GM19023 (cell line): ENCODE measurements around the gene OR51V1.
"Not testable (repeated sequence)": the region's sequence is repeated elsewhere in the genome, so short reads cannot be mapped to it uniquely, and the experiment has no call there.

Source experiments
- ATAC-seq: cut with Tn5 transposase; IDR thresholded peaks from one replicate; pipeline ENCODE4 v1.9.1; 2021; ENCODE audit warnings: mild to moderate bottlenecking, moderate library complexity; ENCODE audit not compliant: unreplicated experiment

OR51V1 gene, protein sequence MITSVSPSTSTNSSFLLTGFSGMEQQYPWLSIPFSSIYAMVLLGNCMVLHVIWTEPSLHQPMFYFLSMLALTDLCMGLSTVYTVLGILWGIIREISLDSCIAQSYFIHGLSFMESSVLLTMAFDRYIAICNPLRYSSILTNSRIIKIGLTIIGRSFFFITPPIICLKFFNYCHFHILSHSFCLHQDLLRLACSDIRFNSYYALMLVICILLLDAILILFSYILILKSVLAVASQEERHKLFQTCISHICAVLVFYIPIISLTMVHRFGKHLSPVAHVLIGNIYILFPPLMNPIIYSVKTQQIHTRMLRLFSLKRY

DNA sequence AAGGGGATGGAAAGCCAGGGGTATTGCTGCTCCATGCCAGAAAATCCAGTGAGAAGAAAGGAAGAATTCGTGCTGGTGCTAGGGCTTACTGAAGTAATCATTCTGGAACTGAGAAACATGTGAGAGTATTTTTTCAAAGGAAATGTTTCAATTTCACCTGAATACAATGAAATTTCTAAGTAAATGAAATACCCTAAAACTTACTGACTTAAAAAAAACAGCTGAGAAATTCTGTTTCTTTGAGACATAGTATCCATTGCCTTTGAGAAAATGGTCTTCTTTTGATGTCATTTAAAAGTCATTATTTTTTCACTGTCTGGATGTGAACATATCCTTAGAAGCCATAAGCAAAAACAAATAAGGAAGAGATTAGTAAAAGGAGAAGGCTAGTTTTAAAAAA is at the start of gene OR51V1:
TSS of gene OR51V1 (minus strand) at position 101 of the 400 bp plus-strand sequence. CDS start at position 101, 0 bp downstream.
- ATAC-seq: no peak

DNA sequence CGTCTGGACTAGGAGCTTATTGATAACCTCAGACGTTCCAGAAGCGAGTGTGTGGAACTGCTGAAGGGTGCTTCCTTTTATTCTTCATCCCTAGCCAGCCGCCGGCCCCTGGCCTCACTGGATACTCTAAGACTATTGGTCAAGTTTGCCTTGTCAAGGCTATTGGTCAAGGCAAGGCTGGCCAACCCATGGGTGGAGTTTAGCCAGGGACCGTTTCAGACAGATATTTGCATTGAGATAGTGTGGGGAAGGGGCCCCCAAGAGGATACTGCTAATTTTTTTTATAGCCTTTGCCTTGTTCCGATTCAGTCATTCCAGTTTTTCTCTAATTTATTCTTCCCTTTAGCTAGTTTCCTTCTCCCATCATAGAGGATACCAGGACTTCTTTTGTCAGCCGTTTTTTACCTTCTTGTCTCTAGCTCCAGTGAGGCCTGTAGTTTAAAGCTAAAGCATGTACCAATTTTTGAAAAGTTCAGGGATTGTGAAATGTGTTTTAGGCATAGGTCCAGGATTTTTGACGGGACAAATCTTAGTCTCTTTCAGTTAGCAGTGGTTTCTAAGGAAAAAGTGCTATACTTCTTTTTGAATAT is 49.4 kb upstream of the OR51V1 start, which contains the start of gene HBG1:
TSS of gene HBG1 (minus strand) at position 51 of the 590 bp plus-strand sequence. CDS start 53 bp downstream, outside the sequence.
- not testable (repeated sequence) for ATAC-seq

DNA sequence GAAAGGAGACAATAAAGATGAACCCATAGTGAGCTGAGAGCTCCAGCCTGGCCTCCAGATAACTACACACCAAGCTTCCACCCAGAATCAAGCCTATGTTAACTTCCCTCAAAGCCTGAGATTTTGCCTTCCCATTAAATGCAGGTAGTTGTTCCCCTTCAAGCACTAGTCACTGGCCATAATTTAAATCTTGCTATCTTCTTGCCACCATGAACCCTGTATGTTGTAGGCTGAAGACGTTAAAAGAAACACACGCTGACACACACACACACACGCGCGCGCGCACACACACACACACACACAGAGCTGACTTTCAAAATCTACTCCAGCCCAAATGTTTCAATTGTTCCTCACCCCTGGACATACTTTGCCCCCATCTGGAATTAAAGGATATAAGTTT is 48.0 kb upstream of the OR51V1 start:
- ATAC-seq: not testable (repeated sequence)

DNA sequence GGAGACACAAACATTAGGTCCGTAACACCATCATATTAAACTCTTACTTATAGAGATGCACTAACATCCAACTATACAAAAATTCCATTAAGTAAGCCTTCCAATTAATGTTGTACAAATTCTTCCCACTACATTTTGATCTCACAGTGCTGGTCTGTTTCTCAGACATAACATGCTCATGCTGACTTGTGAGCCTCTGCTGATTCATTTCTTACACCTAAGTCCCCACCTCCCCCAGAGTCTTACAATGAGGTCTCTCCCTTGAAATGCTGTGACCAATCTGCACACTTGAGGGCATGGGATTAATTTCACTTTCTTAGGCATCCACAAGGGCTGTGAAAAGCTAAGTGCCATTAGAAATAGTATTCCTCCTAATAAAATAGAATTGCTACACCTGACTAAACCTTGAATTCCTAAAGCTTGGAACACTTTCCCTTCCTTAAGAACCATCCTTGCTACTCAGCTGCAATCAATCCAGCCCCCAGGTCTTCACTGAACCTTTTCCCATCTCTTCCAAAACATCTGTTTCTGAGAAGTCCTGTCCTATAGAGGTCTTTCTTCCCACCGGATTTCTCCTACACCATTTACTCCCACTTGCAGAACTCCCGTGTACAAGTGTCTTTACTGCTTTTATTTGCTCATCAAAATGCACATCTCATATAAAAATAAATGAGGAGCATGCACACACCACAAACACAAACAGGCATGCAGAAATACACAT is 47.1 kb upstream of the OR51V1 start:
- no peak for ATAC-seq

DNA sequence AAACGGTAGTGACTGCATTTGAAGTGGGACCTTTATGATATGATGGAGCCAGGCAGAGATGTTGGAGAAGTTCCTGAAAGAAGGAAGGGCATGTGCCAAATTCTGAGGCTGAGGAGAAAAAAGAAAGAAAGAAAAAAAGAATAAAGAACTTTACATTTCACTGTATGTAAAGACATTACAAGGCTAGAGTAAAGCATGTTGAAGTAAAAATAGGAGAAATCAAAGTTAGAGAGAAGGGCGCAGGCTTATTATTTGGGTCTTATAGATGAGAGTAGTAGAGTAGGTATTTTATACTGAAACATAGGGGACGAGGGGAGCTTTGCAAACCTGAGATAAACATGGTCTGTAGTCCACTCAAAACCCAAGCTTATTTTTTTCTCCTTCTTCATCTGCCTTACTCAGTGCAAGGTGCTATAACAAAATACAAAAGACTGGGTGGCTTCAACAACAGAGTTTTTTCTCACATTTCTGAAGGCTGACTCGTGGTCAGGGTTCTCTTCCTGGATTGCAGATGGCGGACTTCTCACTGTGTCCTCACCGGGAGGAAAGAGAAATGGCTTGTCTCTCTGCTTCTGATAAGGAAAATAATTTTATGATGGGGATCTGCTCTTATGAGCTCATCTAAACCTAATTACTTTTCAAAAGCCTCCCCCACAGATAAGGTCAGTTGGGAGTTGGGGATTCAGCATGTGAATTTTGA is 46.4 kb upstream of the OR51V1 start:
- ATAC-seq: no peak

DNA sequence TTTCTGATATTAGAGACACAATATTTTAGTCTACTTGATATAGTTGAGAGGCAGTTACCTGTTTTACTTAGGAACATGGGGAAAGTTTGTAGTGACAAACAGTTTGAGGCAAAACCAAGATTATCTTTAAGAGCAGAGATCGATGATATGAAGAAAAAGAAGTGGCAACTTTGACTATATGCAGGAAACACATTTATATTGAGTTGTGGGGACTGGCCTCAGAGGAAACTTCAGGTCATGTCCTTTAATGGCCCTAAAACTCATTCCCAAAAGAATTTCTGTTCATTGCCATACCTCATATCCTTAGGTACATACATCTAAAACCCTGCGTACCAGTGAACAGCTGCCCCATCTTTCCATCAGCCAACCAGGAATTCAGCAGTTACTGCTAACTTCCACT is 44.7 kb upstream of the OR51V1 start:
- ATAC-seq: no peak

DNA sequence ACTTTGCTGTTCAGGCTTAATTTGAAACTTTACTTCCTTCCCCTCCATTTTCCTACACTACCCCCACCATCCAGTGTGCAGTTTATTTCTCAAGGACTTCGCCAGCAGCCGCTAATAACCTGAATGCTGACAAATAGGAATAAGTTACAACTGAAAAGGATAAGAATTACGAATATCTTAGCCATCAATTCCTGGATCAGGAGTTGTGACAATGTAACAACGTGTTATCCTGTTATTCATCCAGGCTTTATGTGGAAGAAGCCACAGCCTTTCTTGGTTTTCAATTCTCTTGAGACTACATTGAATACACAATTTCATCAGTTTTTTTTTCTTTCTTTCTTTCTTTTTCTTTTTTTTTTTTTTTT is 43.3 kb upstream of the OR51V1 start:
- no peak for ATAC-seq

DNA sequence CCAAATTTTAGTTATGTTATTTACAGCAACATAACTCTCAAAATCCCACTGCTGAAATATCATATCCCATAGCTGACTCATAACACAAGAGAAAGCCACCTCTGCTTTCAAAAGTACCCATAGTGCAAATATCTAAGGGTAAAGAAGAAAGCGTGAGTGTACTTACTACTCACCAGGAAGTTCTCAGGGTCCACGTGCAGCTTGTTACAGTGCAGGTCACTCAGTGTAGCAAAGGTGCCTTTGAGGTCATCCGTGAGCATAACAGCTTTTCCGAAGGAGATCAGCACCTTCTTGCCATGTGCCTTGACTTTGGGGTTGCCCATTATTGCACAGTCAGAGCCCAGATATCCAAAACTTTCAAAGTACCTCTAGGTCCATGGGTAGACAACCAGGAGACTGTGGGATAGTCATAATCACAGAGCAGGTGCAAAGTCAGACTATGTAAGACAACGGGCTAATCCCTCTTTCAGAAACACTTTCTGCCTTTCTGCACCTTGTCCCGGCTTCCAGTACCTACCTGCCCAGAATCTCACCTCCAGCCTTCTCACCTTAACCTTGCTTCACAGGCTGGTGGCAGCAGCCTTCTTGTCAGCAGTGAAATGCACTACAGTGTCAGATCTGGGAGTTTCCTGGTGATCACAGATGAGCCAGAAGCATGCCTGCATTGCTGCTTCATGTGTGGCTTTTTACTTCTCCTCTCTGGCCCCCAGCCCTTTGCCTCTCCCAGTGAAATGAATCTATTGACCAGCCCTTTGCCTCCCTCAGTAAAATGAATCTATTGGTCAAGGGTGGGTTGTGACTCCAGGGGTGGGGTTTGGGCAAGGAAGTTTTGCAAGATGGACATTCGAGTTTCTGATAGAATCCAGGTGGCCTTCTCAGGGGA is 42.7 kb upstream of the OR51V1 start:
- ATAC-seq: peak; percentile 55

DNA sequence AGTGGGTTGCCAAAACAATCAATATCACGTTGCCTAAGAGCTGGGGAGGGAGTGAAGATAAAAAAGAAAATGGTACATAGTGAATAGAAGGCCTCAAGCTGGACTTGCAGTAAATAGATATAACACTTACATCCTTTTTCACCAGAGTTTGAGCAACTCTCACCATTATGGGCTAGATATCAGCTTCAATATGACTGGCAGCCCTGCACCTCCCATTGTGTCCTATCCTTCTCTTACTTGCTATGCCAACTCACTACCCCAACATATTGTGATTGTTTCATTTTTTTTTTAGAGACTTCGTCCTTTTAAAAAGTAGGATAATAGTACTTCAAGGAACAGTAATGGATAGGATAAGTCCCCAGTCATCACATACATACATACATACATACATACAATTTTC is 41.7 kb upstream of the OR51V1 start:
- ATAC-seq: no peak

DNA sequence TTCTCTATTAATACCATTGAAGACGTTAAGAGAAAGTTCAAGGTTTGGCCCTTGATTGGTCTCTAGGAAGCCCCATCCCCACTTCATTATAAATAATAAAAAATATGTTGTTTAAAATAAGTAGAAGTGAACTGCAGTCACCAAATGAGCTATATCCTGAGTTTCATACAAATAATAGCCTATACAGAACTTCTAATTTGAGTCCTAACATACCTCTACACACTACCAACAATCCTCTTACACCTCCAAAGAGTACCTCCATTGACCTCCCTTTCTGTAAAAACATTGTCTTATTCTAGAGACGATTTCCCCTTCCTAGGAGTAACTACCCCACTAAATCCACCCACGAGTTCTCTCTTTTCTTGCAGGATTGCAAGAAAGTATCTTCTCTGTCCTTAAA is 41.0 kb upstream of the OR51V1 start:
- ATAC-seq: no peak

DNA sequence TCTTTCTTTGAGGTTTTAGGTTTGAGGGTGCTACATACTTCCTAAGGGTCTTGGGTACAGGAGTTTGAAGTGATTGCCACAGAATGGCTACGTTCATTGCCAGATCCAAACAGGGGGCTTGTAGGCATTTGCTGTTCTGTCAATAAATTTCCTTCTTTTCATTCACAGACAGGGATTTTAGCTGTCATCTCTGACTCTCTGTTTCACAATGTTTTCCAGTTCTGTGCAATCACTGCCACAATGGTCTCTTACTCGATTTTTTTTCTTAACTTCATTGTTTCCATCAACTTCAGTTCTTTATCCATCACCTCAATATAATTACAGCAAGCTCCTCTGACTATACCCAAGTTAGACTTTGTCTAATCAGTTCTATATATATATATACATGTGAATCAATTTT is 40.0 kb upstream of the OR51V1 start:
- no peak for ATAC-seq

DNA sequence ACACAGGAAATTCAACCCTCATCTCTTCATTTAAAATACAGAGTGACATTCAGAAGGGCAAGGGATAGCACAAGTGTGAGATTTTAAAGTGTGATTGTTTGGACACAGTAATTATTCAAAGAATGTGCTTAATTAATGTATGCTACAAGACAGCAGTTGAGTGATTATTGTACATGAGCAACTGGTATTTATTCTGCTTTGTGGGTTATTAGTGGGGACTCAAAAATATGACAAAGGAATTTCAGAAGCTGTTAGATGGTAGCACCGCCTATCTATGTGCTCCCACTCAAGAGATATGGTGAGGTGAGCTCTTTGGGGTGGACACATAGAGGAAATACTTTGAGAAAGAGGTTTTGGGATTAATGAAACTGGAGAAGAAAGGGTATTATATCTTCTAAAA is 39.6 kb upstream of the OR51V1 start:
- ATAC-seq: no peak

DNA sequence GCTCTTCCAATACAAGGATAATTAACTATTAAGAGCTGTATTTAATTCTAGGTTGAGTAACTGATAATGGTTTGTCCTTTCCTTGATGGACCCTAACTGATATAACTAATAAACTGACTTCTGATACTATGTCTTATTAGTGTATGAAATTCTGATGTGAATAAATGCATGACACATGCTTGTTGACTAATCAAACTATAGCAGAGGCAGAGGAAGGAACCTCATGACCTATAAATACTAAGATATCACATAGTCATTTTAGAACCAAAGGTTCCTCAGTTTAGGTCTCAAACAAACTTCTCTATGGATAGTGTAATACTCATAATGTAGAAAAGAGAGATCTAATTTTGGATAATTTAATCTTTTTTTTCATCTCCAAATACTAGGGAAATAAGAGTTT is 38.6 kb upstream of the OR51V1 start:
- no peak for ATAC-seq

DNA sequence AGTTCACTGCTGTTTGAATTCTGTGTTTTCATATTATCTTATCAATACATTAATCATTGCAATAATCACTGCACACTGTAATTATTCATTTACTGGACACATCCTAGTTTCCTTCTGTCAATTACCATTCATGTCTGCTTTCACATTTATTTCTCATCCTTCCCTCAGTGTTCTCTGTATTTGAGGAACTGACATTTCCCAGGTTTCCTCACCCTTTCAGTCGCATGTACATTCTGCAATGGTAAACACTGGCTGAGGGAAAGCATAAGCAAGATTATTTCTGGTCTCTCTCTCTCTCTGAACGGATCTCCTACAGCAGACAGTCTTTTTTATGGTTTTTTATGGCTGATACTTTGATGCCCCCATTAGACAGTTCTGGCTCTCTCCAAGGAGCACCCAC is 38.0 kb upstream of the OR51V1 start:
- ATAC-seq: no peak

DNA sequence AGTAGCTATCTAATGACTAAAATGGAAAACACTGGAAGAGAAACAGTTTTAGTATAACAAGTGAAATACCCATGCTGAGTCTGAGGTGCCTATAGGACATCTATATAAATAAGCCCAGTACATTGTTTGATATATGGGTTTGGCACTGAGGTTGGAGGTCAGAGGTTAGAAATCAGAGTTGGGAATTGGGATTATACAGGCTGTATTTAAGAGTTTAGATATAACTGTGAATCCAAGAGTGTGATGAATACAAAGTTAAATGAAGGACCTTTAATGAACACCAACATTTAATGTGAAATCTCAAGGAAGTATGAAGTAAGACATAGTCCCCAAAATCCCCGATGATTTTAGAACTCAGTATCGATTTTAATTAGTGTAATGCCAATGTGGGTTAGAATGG is 36.9 kb upstream of the OR51V1 start:
- no peak for ATAC-seq

DNA sequence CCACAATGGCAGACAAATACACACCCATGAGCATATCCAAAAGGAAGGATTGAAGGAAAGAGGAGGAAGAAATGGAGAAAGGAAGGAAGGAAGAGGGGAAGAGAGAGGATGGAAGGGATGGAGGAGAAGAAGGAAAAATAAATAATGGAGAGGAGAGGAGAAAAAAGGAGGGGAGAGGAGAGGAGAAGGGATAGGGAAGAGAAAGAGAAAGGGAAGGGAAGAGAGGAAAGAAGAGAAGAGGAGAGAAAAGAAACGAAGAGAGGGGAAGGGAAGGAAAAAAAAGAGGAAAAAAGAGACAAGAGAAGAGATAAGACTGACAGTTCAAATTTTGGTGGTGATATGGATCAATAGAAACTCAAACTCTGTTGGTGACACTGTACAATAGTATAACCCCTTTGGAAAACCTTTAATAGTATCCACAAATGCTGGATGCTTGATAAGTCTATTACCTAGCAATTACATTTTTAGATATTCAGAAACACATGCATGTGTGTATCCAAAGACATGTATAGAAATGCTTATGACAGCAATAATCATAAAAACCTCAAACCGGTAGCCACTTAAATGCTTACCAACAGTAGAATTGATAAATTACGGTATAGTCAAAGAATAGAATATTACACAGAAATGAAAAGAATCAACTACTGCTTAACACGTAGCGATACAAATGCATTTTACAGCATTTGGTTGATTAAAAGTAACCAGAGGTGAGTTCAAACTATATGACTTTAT is 35.0 kb upstream of the OR51V1 start:
- ATAC-seq: no peak

DNA sequence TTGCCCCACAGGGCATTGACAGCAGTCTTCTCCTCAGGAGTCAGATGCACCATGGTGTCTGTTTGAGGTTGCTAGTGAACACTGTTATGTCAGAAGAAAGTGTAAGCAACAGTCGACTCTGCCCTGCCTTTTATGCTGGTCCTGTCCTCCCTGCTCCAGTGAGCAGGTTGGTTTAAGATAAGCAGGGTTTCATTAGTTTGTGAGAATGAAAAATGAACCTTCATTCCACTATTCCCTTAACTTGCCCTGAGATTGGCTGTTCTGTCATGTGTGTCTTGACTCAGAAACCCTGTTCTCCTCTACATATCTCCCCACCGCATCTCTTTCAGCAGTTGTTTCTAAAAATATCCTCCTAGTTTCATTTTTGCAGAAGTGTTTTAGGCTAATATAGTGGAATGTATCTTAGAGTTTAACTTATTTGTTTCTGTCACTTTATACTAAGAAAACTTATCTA is 33.9 kb upstream of the OR51V1 start, which contains the start of gene HBD:
TSS of gene HBD (minus strand) at position 103 of the 454 bp plus-strand sequence. CDS start at position 53, 50 bp downstream.
- peak; percentile 58 for ATAC-seq

DNA sequence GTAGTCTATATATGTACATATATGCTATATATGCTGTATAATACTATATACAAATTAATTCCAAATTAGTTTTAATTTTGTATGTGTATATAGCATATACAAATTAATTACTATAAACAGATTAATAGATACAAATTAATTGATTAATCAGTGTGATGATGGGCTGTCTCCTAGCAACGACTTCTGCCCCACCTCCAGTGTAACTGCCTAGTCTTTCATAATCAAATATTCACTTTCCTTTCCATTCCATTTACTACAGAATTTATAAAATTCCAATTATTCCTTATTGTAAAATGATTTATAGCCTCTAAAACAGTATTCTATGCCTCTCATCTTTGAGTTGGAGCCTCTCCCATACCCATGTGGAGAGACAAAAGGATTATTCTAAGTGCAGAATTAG is 32.8 kb upstream of the OR51V1 start:
- no peak for ATAC-seq

DNA sequence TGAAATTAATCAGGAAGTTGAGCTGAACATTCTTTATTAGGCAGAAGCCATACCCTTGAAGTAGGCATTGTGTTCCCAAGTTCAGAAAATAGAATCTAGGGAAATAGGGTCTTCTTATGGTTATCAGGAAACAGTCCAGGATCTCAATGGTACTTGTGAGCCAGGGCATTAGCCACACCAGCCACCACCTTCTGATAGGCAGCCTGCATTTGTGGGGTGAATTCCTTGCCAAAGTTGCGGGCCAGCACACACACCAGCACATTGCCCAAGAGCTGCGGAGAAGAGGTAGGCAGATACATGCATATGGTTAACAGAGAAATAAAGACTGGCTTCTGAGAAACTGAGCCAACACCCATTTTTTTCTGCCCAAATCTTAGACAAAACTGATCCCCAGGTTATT is 32.3 kb upstream of the OR51V1 start:
- ATAC-seq: no peak

DNA sequence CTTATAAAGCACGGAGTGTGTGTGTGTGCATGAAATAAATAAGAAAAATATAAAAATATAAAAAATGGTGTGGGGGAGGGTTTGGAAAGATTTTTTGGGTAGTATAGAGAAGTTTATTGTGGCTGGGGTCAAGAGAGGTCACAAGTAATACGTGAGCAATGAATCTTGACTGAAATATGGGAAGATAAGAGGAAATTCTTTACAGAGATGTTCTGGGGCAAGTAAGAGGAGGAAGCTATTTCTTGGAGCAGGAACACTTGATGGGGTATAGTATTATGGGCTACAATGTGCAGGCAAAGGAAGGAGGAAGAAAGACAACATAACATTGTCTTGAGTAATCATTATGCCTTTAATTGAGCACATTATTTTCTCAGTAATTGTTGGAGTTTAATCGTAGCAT is 31.7 kb upstream of the OR51V1 start:
- ATAC-seq: no peak
